Spleen (tissue), 11 donors: ENCODE measurements around the gene EGFR. TPM values are rescaled to one million over a fixed set of nuclear protein-coding genes. Genes with fewer than 3 reads are reported as not detected.

Experiments
- DNase-seq: peaks from one replicate; pipeline ENCODE4 v3.0.0-alpha.2; 2020
- H3K27ac ChIP-seq, 8 donors: fragments of 200-600 bp; sonication (generic) in 7 of 8; 1 replicate in 4 of 8; 2 replicates in 4 of 8; pipeline versions ENCODE4 v1.5.0 to v1.8.0; 2016 to 2021; ENCODE audit warnings: inconsistent platforms in 4 of 8, mild to moderate bottlenecking in 4 of 8, moderate library complexity in 1 of 8
- H3K27me3 ChIP-seq, 7 donors: fragments of 200-600 bp; sonication (generic) in 6 of 7; replicated peaks in 1 of 7; 1 replicate in 4 of 7; 2 replicates in 3 of 7; pipeline versions ENCODE4 v1.5.0 to v1.8.0; 2016 to 2021; ENCODE audit warnings: inconsistent platforms in 3 of 7, mild to moderate bottlenecking in 1 of 7
- H3K36me3 ChIP-seq, 6 donors: fragments of 200-600 bp; sonication (generic) in 5 of 6; 1 replicate in 4 of 6; 2 replicates in 2 of 6; pipeline versions ENCODE4 v1.5.0 to v1.8.0; 2016 to 2021; ENCODE audit warnings: inconsistent platforms in 2 of 6
- H3K4me1 ChIP-seq, 6 donors: fragments of 200-600 bp; sonication (generic) in 5 of 6; 1 replicate in 3 of 6; 2 replicates in 3 of 6; pipeline versions ENCODE4 v1.5.0 to v1.8.0; 2016 to 2021; ENCODE audit warnings: inconsistent platforms in 3 of 6
- H3K4me3 ChIP-seq, 8 donors: fragments of 200-600 bp; sonication (generic) in 7 of 8; 1 replicate in 4 of 8; 2 replicates in 4 of 8; pipeline versions ENCODE4 v1.5.0 to v1.8.0; 2016 to 2021; ENCODE audit warnings: inconsistent platforms in 4 of 8, mild to moderate bottlenecking in 4 of 8, moderate library complexity in 2 of 8
- H3K9me3 ChIP-seq, 8 donors: fragments of 200-600 bp; sonication (generic) in 7 of 8; 1 replicate in 4 of 8; 2 replicates in 4 of 8; pipeline versions ENCODE4 v1.5.0 to v1.8.0; 2016 to 2021; ENCODE audit warnings: inconsistent platforms in 4 of 8
- CTCF ChIP-seq, 11 experiments: fragments of 200-600 bp in 7 of 11; fragments of 450-650 bp in 4 of 11; sonication (generic) in 4 of 11; IDR thresholded peaks in 8 of 11; conservative IDR thresholded peaks in 3 of 11; 1 replicate in 7 of 11; 2 replicates in 4 of 11; pipeline versions ENCODE4 v1.4.0 to v1.8.0; 2016 to 2021; ENCODE audit warnings: antibody characterized with exemption in 11 of 11, inconsistent platforms in 4 of 11, mild to moderate bottlenecking in 1 of 11
- POLR2A ChIP-seq, 3 donors: fragments of 450-650 bp; IDR thresholded peaks; one replicate each; pipeline ENCODE4 v1.5.1; 2017; ENCODE audit warnings: antibody characterized with exemption in 3 of 3, mild to moderate bottlenecking in 1 of 3
- POLR2AphosphoS5 ChIP-seq, 3 donors: sonication (generic); formaldehyde crosslinking; IDR thresholded peaks; one replicate each; pipeline ENCODE4 v1.5.1; 2017; ENCODE audit warnings: antibody characterized with exemption in 3 of 3
- WGBS, 5 donors: extraction: QIAGEN DNeasy Blood & Tissue Kit in 3 of 5; methylation state at CpG; one replicate each; pipeline versions ENCODE4 v1.1.5 to v1.1.7; 2013 to 2018; 5-methylcytosine and 5-hydroxymethylcytosine counted together
- intact Hi-C: fragments of 100-400 bp; cut with DNase I; formaldehyde crosslinking; loops from one replicate; pipeline ENCODE4 v1.15.0; 2023; ENCODE audit warnings: low total_unique reads
- polyA plus RNA-seq, 3 donors: library from polyadenylated mRNA; stranded (reverse); fragments of 200-250 nt; gene quantifications; one replicate each; pipeline ENCODE4 v1.2.1, GENCODE V29; 2013
- total RNA-seq, 7 donors: library from RNA; depleted of rRNA in 3 of 7; stranded (reverse); fragments of >200 nt in 3 of 7; fragmentation: NEBNext Ultra II Directional in 4 of 7; extraction: Animal tissue kit (Norgen Biotek cat#: 25700) in 4 of 7; gene quantifications; one replicate each; pipeline versions ENCODE4 v1.1.0 to v1.2.1, GENCODE V29; 2016 to 2021
- donor health status: healthy with polysubstance abuse.
- donor health status: DM: no; HTN: no; CAD: no; lungs with moderate emphysema.
- donor health status: DM: no; HTN: no; CAD: no.
- donor health status: Bipolar disorder and iron deficiency.
- donor health status: healthy.
- donor health status: DM: no; HTN: no; CAD: no.
- donor health status: DM: yes; HTN: yes; CAD: no.

Gene EGFR
- total and polyA plus RNA-seq, 10 donors, result 1.1 to 35.2 (median 24.5) TPM

GRCh38 chr7:55065511-55066229, 46.9 kb downstream of the EGFR start:
- Histone ChIP-seq H3K4me3 (no peak overlapping the region), H3K36me3 (no peaks in the 10 kb centered on the region), H3K27me3 (peaks cover 0 to 22% (median 0%) of the 10 kb centered on the region in 7 donors), H3K9me3 (no peaks in the 10 kb centered on the region), H3K27ac (peak overlapping the region in 7 of 8 donors; percentile 50 to 63 (median 55)), H3K4me1 (peaks cover 0 to 8% (median 0%) of the 10 kb centered on the region in 6 donors)
- TF ChIP-seq POLR2A (IDR thresholded peaks at IDR 0.05), result no peak
- no peak for TF ChIP-seq CTCF (IDR thresholded peaks at IDR 0.05 in 8 of 11, conservative IDR thresholded peaks at IDR 0.05 in 3 of 11)
- no peak for TF ChIP-seq POLR2AphosphoS5 (IDR thresholded peaks at IDR 0.05)
- 62 to 73% (median 68%) methylated on average over 10 of the region's 10 CpGs for WGBS, 5 donors
- intact Hi-C loops, result no loop called here
- no peak for DNase-seq

- Histone ChIP-seq H3K9me3 (no peaks in the 10 kb centered on the region), H3K27ac (peak overlapping the region in 7 of 8 donors; percentile 50 to 63 (median 55)), H3K4me3 (no peak overlapping the region), H3K4me1 (peaks cover 0 to 13% (median 0%) of the 10 kb centered on the region in 6 donors), H3K27me3 (peaks cover 0 to 22% (median 0%) of the 10 kb centered on the region in 7 donors), H3K36me3 (no peaks in the 10 kb centered on the region)
- TF ChIP-seq CTCF (IDR thresholded peaks at IDR 0.05 in 8 of 11, conservative IDR thresholded peaks at IDR 0.05 in 3 of 11), result no peak
- TF ChIP-seq POLR2A (IDR thresholded peaks at IDR 0.05), result no peak
- TF ChIP-seq POLR2AphosphoS5 (IDR thresholded peaks at IDR 0.05), result no peak
- 59 to 71% (median 63%) methylated on average over 7 of the region's 7 CpGs for WGBS, 5 donors
- DNase-seq, result no peak
- intact Hi-C loops, result no loop called here
Observed at GRCh38 chr7:55066524-55066923, 47.7 kb downstream of the EGFR start.

GRCh38 chr7:55066938-55067337, 48.1 kb downstream of the EGFR start:
- 83 to 92% (median 87%) methylated on average over 6 of the region's 6 CpGs for WGBS, 5 donors
- H3K4me3 ChIP-seq, result no peak overlapping the region
- intact Hi-C loops, result no loop called here
- H3K27me3 ChIP-seq, result peaks cover 0 to 22% (median 0%) of the 10 kb centered on the region in 7 donors
- H3K27ac ChIP-seq, result peak overlapping the region in 3 of 8 donors; percentile 51 to 63 (median 57)
- no peaks in the 10 kb centered on the region for H3K36me3 ChIP-seq
- TF ChIP-seq POLR2AphosphoS5 (IDR thresholded peaks at IDR 0.05) (no peak), CTCF (IDR thresholded peaks at IDR 0.05 in 8 of 11, conservative IDR thresholded peaks at IDR 0.05 in 3 of 11) (no peak), POLR2A (IDR thresholded peaks at IDR 0.05) (no peak)
- H3K9me3 ChIP-seq, result no peaks in the 10 kb centered on the region
- DNase-seq, result no peak
- H3K4me1 ChIP-seq, result peaks cover 0 to 17% (median 0%) of the 10 kb centered on the region in 6 donors

- H3K4me1 ChIP-seq, result peaks cover 0 to 25% (median 0%) of the 10 kb centered on the region in 6 donors
- H3K27ac ChIP-seq, result no peak overlapping the region
- no peak overlapping the region for H3K4me3 ChIP-seq
- intact Hi-C loops, result no loop called here
- peaks cover 0 to 16% (median 0%) of the 10 kb centered on the region in 7 donors for H3K27me3 ChIP-seq
- no peaks in the 10 kb centered on the region for H3K9me3 ChIP-seq
- no peak for TF ChIP-seq POLR2A (IDR thresholded peaks at IDR 0.05)
- TF ChIP-seq POLR2AphosphoS5 (IDR thresholded peaks at IDR 0.05), result no peak
- TF ChIP-seq CTCF (IDR thresholded peaks at IDR 0.05 in 8 of 11, conservative IDR thresholded peaks at IDR 0.05 in 3 of 11), result no peak
- no peaks in the 10 kb centered on the region for H3K36me3 ChIP-seq
- 92 to 96% (median 95%) methylated on average over 14 of the region's 14 CpGs for WGBS, 5 donors
- no peak for DNase-seq
Observed at GRCh38 chr7:55067748-55068147, 48.9 kb downstream of the EGFR start.
